Spleen (tissue), 7 donors: ENCODE results near the gene REV3L.
"Not testable (repeated sequence)": the region's sequence is repeated elsewhere in the genome, so short reads cannot be mapped to it uniquely, and the experiment has no call there.

Experiments used
- POLR2A ChIP-seq, 3 donors: fragments of 450-650 bp; IDR thresholded peaks; one replicate each; pipeline ENCODE4 v1.5.1; 2017; ENCODE audit warnings: antibody characterized with exemption in 3 of 3, mild to moderate bottlenecking in 1 of 3
- POLR2AphosphoS5 ChIP-seq, 3 donors: sonication (generic); formaldehyde crosslinking; IDR thresholded peaks; one replicate each; pipeline ENCODE4 v1.5.1; 2017; ENCODE audit warnings: antibody characterized with exemption in 3 of 3
- TF ChIP-seq, protein P1 (sequence below), 11 experiments: fragments of 200-600 bp in 7 of 11; fragments of 450-650 bp in 4 of 11; sonication (generic) in 4 of 11; IDR thresholded peaks in 8 of 11; conservative IDR thresholded peaks in 3 of 11; 1 replicate in 7 of 11; 2 replicates in 4 of 11; pipeline versions ENCODE4 v1.4.0 to v1.8.0; 2016 to 2021; ENCODE audit warnings: antibody characterized with exemption in 11 of 11, inconsistent platforms in 4 of 11, mild to moderate bottlenecking in 1 of 11
- donor health status: DM: no; HTN: no; CAD: no; lungs with moderate emphysema.
- donor health status: DM: no; HTN: no; CAD: no.
- donor health status: DM: no; HTN: no; CAD: no.

DNA sequence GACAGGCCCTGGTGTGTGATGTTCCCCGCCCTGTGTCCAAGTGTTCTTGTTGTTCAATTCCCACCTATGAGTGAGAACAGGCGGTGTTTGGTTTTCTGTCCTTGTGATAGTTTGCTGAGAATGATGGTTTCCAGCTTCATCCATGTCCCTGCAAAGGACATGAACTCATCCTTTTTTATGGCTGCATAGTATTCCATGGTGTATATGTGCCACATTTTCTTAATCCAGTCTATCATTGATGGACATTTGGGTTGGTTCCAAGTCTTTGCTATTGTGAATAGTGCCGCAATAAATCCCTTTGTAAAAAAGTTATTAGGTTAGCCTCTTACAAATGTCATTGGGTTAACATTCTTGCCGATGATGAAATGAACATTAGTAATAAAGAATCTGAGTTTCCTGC lies 175.1 kb downstream of the REV3L start:
- TF ChIP-seq POLR2A, POLR2AphosphoS5 (IDR thresholded peaks at IDR 0.05): not testable (repeated sequence)
- TF ChIP-seq, protein P1, sequence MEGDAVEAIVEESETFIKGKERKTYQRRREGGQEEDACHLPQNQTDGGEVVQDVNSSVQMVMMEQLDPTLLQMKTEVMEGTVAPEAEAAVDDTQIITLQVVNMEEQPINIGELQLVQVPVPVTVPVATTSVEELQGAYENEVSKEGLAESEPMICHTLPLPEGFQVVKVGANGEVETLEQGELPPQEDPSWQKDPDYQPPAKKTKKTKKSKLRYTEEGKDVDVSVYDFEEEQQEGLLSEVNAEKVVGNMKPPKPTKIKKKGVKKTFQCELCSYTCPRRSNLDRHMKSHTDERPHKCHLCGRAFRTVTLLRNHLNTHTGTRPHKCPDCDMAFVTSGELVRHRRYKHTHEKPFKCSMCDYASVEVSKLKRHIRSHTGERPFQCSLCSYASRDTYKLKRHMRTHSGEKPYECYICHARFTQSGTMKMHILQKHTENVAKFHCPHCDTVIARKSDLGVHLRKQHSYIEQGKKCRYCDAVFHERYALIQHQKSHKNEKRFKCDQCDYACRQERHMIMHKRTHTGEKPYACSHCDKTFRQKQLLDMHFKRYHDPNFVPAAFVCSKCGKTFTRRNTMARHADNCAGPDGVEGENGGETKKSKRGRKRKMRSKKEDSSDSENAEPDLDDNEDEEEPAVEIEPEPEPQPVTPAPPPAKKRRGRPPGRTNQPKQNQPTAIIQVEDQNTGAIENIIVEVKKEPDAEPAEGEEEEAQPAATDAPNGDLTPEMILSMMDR (IDR thresholded peaks at IDR 0.05 in 8 of 11, conservative IDR thresholded peaks at IDR 0.05 in 3 of 11) = not testable (repeated sequence)
